Measurements from ENCODE around the gene TP53I3.
"Not testable (repeated sequence)": the region's sequence is repeated elsewhere in the genome, so short reads cannot be mapped to it uniquely, and the experiment has no call there.

TP53I3 gene

GRCh38 chr2:24100732-24101131 lies 16.1 kb upstream of the TP53I3 start:
- DNase-seq (ENCODE audit: low read depth in 2 of 2) = not testable (repeated sequence)

GRCh38 chr2:24095171-24095677 lies 10.6 kb upstream of the TP53I3 start:
- DNase-seq (ENCODE audit: low read depth in 2 of 2) = not testable (repeated sequence)

DNA sequence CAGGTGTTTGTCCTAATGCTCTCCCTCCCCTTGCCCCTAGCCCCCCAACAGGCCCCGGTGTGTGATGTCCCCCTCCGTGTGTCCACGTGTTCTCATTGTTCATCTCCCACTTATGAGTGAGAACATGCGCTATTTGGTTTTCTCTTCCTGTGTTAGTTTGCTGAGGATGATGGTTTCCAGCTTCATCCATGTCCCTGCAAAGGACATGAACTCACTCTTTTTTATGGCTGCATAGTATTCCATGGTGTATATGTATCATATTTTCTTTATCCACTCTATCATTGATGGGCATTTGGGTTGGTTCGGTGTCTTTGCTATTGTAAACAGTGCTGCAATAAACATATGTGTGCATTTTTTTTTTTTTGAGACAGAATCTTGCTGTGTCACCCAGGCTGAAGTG lies 8.6 kb upstream of the TP53I3 start:
- not testable (repeated sequence) for DNase-seq (ENCODE audit: low read depth in 2 of 2)

DNA sequence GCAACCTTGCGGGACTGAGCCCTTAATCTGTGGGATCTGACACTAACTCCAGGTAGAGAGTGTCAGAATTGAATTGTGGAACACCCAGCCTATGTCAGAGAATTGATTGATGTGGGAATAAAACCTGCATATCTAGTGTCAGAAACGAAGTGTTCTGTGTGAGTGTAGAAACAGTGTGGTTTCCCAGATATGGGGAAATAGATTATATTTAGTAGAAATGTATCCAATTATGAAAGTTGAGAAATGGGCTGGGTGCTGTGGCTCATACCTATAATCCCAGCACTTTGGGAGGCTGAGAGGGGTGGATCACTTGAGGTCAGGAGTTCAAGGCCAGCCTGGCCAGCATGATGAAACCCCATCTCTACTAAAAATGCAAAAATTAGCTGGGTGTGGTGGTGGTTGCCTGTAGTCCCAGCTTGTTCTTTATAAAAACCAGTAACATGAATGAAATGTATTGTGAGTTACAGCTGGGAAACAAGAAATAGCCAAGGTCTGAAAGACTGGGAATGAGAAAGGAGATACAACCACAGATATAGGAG lies 4.3 kb upstream of the TP53I3 start:
- no peak for DNase-seq (ENCODE audit: low read depth in 2 of 2)

DNA sequence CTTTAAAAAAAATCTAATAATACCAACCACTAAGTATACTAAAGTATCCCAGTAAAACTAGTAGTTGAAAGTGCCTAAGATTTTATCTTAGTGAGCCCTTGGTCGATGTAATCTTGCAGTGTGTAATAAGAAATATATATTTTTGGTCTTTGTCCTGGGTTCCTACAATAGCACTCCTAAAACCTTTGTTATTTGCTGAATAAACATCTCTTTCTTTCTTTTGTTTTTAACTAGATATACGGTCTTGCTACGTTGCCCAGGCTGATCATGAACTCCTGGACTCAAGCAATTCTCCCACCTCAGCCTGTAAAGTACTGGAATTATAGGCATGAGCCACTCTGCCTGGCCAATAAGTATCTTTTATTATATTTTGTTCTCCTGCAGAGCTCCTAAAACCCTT lies 2.4 kb upstream of the TP53I3 start:
- DNase-seq (ENCODE audit: low read depth in 2 of 2) = no peak

DNA sequence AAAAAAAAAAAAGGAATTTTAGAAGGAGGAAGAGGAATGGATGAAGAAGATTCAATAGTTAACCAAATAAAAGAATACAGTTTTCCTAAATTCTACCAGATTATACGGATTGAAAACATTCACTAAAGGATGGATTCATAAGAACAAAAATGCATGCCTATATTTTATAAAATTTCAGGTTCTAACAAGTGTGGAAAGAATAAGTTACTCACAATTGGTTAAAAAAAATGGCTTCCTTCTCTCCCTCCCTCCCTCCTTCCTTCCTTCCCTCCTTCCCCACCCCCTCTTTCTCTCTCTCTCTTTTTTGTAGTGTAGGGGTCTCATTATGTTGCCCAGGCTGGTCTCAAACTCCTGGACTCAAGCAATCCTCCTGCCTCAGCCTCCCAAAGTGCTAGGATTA lies 1.6 kb upstream of the TP53I3 start:
- no peak for DNase-seq (ENCODE audit: low read depth in 2 of 2)

DNA sequence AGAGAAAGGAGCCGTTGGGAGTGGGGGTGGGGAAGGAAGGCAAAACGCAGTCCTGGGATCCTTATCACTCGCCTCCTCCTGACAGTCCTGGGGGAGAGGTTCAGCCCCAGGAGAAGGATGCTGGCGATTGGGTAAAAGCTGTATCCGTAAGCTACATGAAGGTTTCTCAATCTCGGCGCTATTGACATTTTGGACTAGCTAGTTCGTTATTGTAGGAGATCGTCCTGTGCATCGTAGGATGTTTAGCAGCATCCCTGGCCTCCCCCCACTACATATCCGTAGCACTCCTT lies 511 bp upstream of the TP53I3 start:
- DNase-seq (ENCODE audit: low read depth in 2 of 2) = no peak

GRCh38 chr2:24083567-24084385 lies 858 bp downstream of the TP53I3 start:
- no peak for DNase-seq (ENCODE audit: low read depth in 2 of 2)

GRCh38 chr2:24082787-24083566 lies 1.7 kb downstream of the TP53I3 start:
- DNase-seq (ENCODE audit: low read depth in 2 of 2) = no peak

- DNase-seq (ENCODE audit: low read depth in 2 of 2) = no peak
Observed at GRCh38 chr2:24080701-24081100, 3.9 kb downstream of the TP53I3 start.

DNA sequence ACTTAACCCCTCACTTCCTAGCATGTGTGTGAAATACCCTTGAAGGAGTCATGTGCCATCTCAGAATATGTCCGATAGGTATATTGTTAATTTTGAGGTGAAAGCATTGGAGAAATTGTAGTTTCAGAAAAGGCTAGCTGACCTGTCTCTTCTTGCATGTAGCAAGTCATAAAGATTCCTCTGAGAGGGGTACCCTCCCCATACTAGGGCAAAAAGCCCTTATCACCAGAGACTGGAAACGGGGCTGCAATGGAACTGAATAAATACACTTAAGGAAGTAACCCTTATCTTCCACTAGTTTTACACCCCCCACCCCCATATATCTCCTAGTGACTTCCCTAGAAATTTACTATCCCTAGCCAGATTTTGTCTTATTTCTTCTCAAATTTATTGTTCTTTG lies 6.8 kb downstream of the TP53I3 start:
- DNase-seq (ENCODE audit: low read depth in 2 of 2) = no peak

DNA sequence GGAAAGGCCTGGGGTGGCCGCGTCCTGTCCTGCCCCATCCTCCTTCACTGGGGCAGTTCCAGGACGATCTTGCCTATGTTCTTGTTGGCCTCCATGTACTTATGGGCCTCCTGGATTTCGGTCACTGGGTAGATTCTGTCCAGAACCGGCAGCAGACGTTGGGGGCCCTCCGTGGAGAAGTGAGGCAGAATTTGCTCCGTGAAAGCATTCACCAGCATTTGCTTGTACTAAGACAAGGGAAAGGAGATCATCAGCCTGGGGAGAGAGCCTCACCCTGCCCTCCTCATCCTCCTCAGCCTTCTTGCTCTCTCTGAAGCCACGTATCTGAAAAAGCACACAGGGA lies 7.1 kb downstream of the TP53I3 start:
- no peak for DNase-seq (ENCODE audit: low read depth in 2 of 2)

- no peak for DNase-seq (ENCODE audit: low read depth in 2 of 2)
Observed at GRCh38 chr2:24076849-24077534, 7.6 kb downstream of the TP53I3 start.

- DNase-seq (ENCODE audit: low read depth in 2 of 2) = peak; percentile 99
Observed at GRCh38 chr2:24075915-24076848, 8.5 kb downstream of the TP53I3 start, which contains the start of gene SF3B6. TSS of gene SF3B6 (minus strand) at chr2:24076326. CDS start at chr2:24076229, 97 bp downstream.

DNA sequence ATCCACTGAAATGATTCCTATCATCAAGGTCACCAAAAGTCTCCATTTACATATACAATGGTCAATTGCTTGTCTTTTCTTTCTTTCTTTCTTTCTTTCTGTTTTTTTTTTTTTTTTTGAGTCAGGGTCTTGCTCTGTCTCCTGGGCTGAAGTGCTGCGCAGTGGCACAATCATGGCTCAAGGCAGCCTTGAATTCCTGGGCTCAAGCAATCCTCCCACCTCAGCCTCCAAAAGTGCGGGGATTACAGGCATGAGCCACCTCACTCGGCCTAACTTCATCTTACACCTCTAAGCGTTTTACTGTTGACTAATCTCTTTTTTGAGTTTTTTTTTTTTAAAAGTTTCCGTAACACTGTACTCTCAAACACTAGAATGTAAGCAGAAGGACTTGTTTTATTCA lies 9.4 kb downstream of the TP53I3 start:
- DNase-seq (ENCODE audit: low read depth in 2 of 2) = no peak

GRCh38 chr2:24073816-24074215 lies 10.8 kb downstream of the TP53I3 start:
- DNase-seq (ENCODE audit: low read depth in 2 of 2) = no peak

DNA sequence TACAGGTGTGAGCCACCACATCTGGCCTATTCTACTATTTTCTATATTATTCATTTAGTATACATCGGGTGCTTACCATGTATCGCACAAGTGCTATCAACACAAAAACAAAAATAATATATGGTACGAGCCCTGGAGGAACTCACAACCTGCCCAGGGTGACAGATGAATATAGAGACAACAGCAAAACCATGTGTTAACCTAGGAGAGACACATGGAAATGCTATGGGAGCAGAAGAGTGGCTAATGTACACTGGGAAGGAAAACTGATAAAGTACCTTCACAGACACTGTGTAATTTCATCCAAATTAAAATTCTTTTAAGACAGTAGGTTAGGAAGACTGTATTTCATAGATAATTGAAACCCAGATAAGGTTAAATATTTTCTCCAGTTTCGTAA lies 12.4 kb downstream of the TP53I3 start:
- no peak for DNase-seq (ENCODE audit: low read depth in 2 of 2)

GRCh38 chr2:24065341-24065740 lies 19.3 kb downstream of the TP53I3 start:
- DNase-seq (ENCODE audit: low read depth in 2 of 2) = no peak

GRCh38 chr2:24058564-24059271 lies 25.9 kb downstream of the TP53I3 start:
- no peak for DNase-seq (ENCODE audit: low read depth in 2 of 2)

DNA sequence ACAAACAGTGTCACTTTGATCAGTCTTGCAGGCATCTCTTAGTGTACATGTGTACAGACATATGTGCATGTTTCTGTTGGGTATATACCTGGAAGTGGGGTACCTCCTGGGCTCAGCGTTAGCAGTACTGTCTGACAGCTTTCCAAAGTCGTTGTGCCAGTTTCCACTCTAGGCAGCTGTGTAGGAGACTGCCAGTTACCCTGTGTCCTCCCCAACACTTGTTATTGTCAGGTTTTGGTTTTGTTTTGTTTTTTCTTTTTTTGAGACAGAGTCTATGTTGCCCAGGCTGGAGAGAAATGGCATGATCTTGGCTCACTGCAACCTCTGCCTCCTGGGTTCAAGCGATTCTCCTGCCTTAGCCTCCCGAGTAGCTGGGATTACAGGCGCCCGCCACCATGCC lies 28.9 kb downstream of the TP53I3 start:
- no peak for DNase-seq (ENCODE audit: low read depth in 2 of 2)
